Left lung (tissue), 10 donors: ENCODE measurements around the gene FUZ. TPM values are rescaled to one million over a fixed set of nuclear protein-coding genes. Genes with fewer than 3 reads are reported as not detected.

Experiments
- ATAC-seq: fragments of 200-7000 bp; cut with Tn5 transposase; one replicate; pipeline ENCODE4 v1.9.1; 2020; ENCODE audit warnings: moderate library complexity
- DNase-seq, 4 donors: peaks; one replicate each; pipeline ENCODE4 v3.0.0-alpha.2; 2013 to 2020
- H3K27ac ChIP-seq, 2 donors: fragments of 200-600 bp; sonication (generic) in 1 of 2; one replicate each; pipeline versions ENCODE4 v1.5.0 to v1.8.0; 2020 to 2021
- H3K27me3 ChIP-seq, 2 donors: fragments of 200-600 bp; sonication (generic) in 1 of 2; one replicate each; pipeline versions ENCODE4 v1.5.0 to v1.8.0; 2020 to 2021
- H3K36me3 ChIP-seq, 2 donors: fragments of 200-600 bp; sonication (generic) in 1 of 2; one replicate each; pipeline versions ENCODE4 v1.5.0 to v1.8.0; 2020 to 2021
- H3K4me1 ChIP-seq, 2 donors: fragments of 200-600 bp; one replicate each; pipeline ENCODE4 v1.8.0; 2021
- H3K4me3 ChIP-seq, 2 donors: fragments of 200-600 bp; sonication (generic) in 1 of 2; one replicate each; pipeline versions ENCODE4 v1.5.0 to v1.8.0; 2020 to 2021; ENCODE audit warnings: mild to moderate bottlenecking in 1 of 2
- H3K9me3 ChIP-seq, 2 donors: fragments of 200-600 bp; sonication (generic) in 1 of 2; one replicate each; pipeline versions ENCODE4 v1.5.0 to v1.8.0; 2020 to 2021
- CTCF ChIP-seq, 2 donors: fragments of 200-600 bp; sonication (generic) in 1 of 2; IDR thresholded peaks; one replicate each; pipeline versions ENCODE4 v1.5.0 to v1.8.0; 2021; ENCODE audit warnings: antibody characterized with exemption in 2 of 2
- intact Hi-C, 2 donors: fragments of 100-400 bp; cut with DNase I; formaldehyde crosslinking; loops; one replicate each; pipeline versions ENCODE4 v1.11.2 to v1.14.2; 2022
- polyA plus RNA-seq, 6 donors: library from polyadenylated mRNA; unstranded; fragments of 120-200 nt; gene quantifications; one replicate each; pipeline ENCODE4 v1.2.1, GENCODE V29; 2013; ENCODE audit not compliant: insufficient read length in 6 of 6
- total RNA-seq, 2 donors: library from RNA; stranded (reverse); fragmentation: NEBNext Ultra II Directional; extraction: Animal tissue kit (Norgen Biotek cat#: 25700); gene quantifications; one replicate each; pipeline ENCODE4 v1.2.1, GENCODE V29; 2021
- donor health status: DM: no; HTN: yes; CAD: no.
- donor health status: DM: no; HTN: no; CAD: no.

FUZ gene
- total and polyA plus RNA-seq, 8 donors, result 15.3 to 31.7 (median 25.8) TPM

DNA sequence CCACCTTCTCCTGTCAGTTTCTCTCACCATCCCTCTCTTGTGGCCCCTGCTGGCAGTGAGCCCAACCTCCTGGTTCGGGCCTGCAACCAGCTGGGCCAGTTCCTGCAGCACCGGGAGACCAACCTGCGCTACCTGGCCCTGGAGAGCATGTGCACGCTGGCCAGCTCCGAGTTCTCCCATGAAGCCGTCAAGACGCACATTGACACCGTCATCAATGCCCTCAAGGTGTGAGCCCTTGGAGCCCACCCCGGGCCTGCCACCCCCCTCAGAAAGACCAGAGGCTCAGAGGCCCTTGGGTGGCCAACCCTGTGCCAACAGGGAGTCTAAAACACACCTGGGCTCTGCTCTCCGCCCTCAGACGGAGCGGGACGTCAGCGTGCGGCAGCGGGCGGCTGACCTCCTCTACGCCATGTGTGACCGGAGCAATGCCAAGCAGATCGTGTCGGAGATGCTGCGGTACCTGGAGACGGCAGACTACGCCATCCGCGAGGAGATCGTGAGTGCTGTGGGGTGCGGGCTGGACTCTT, 13.8 kb downstream of the FUZ start:
- intact Hi-C loops, result no loop called here
- H3K36me3 ChIP-seq, result peaks cover 0 to 100% of the 10 kb centered on the region in 2 donors
- no peaks in the 10 kb centered on the region for H3K27me3 ChIP-seq
- DNase-seq (no peak), ATAC-seq (no peak)
- no peaks in the 10 kb centered on the region for H3K4me1 ChIP-seq
- TF ChIP-seq CTCF (IDR thresholded peaks at IDR 0.05), result no peak
- H3K4me3 ChIP-seq, result no peak overlapping the region
- H3K27ac ChIP-seq, result no peak overlapping the region
- H3K9me3 ChIP-seq, result no peaks in the 10 kb centered on the region

GRCh38 chr19:49798574-49798973, 14.5 kb downstream of the FUZ start:
- DNase-seq (no peak), ATAC-seq (no peak)
- Histone ChIP-seq H3K27me3 (no peaks in the 10 kb centered on the region), H3K36me3 (peaks cover 0 to 100% of the 10 kb centered on the region in 2 donors), H3K27ac (no peak overlapping the region), H3K4me1 (no peaks in the 10 kb centered on the region), H3K4me3 (no peak overlapping the region), H3K9me3 (no peaks in the 10 kb centered on the region)
- no peak for TF ChIP-seq CTCF (IDR thresholded peaks at IDR 0.05)
- intact Hi-C loops, result no loop called here

- no peaks in the 10 kb centered on the region for H3K9me3 ChIP-seq
- H3K27me3 ChIP-seq, result no peaks in the 10 kb centered on the region
- peaks cover 0 to 99% of the 10 kb centered on the region in 2 donors for H3K36me3 ChIP-seq
- H3K4me1 ChIP-seq, result no peaks in the 10 kb centered on the region
- no peak overlapping the region for H3K4me3 ChIP-seq
- DNase-seq (no peak), ATAC-seq (no peak)
- TF ChIP-seq CTCF (IDR thresholded peaks at IDR 0.05), result no peak
- H3K27ac ChIP-seq, result no peak overlapping the region
- intact Hi-C loops, result no loop called here
Measured at GRCh38 chr19:49795615-49796014, 17.5 kb downstream of the FUZ start.

GRCh38 chr19:49793561-49793840, 19.6 kb downstream of the FUZ start:
- ATAC-seq (no peak), DNase-seq (no peak)
- intact Hi-C loops, result no loop called here
- Histone ChIP-seq H3K4me3 (no peak overlapping the region), H3K4me1 (no peaks in the 10 kb centered on the region), H3K27me3 (no peaks in the 10 kb centered on the region), H3K9me3 (no peaks in the 10 kb centered on the region), H3K36me3 (peaks cover 0 to 99% of the 10 kb centered on the region in 2 donors), H3K27ac (no peak overlapping the region)
- no peak for TF ChIP-seq CTCF (IDR thresholded peaks at IDR 0.05)

DNA sequence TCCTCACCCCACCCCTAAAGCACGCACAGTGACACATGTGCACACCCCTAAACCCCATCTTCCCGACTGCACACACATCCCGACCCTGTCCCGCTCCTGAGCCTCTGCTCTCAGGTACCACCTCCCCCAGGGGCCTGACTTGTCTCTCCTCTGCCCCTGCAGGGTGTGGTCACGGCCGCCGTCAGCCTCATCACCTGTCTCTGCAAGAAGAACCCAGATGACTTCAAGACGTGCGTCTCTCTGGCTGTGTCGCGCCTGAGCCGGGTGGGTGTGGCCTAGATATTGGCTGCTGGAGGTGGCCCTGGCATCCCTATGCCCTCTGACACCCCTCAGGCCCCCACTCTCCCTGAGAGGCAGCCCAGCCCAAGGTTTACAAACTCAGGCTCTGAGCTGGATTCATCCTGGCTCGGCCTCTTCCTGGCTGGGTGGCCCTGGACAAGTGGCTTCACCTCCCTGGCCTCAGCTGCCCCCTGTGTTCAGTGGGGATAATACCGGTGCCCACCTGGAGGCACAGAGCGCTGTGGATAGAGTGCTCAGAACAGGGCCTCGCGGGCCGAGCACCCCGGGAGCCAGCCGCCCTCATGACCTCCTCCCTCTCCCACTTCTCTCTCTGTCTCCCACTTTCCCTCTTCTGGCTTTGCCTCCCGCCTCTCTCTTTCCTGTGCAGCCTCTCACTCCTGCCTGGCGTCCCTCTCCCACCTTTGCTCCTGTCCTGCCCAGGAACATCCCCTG, 20.1 kb downstream of the FUZ start:
- intact Hi-C loops, result no loop called here
- peaks cover 0 to 99% of the 10 kb centered on the region in 2 donors for H3K36me3 ChIP-seq
- ATAC-seq (no peak), DNase-seq (no peak)
- H3K27ac ChIP-seq, result no peak overlapping the region
- TF ChIP-seq CTCF (IDR thresholded peaks at IDR 0.05), result no peak
- no peak overlapping the region for H3K4me3 ChIP-seq
- H3K4me1 ChIP-seq, result no peaks in the 10 kb centered on the region
- no peaks in the 10 kb centered on the region for H3K27me3 ChIP-seq
- H3K9me3 ChIP-seq, result no peaks in the 10 kb centered on the region
